Lower leg skin (tissue), 3 donors: ENCODE measurements around the gene SPG11.

ENCODE experiments used
- POLR2A ChIP-seq, 2 donors: fragments of 450-650 bp; IDR thresholded peaks; one replicate each; pipeline ENCODE4 v1.6.1; 2016 to 2017; ENCODE audit warnings: antibody characterized with exemption in 2 of 2, mild to moderate bottlenecking in 1 of 2, moderate library complexity in 1 of 2
- TF ChIP-seq, protein P1 (sequence below), 3 donors: fragments of 450-650 bp; IDR thresholded peaks; one replicate each; pipeline ENCODE4 v1.5.1; 2016; ENCODE audit warnings: antibody characterized with exemption in 3 of 3, mild to moderate bottlenecking in 3 of 3, moderate library complexity in 2 of 3

DNA sequence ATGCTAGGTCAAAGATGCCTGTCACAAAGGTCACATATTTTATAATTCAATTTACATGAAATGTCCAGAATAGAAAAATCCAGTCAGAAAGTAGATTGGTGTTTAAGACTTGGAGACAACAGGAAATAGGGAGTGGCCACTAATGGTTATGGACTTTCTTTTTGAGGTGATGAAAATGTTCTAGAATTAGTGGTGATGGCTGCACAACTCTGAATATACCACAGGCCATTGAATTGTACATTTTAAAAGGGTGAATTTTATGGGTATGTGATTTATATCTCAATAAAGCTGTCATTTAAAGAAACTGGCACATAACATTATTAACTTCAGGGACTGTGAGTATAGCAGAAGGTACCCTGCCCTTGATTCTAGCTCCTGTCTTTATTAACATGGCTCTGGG lies 15.8 kb downstream of the SPG11 start:
- TF ChIP-seq, protein P1, sequence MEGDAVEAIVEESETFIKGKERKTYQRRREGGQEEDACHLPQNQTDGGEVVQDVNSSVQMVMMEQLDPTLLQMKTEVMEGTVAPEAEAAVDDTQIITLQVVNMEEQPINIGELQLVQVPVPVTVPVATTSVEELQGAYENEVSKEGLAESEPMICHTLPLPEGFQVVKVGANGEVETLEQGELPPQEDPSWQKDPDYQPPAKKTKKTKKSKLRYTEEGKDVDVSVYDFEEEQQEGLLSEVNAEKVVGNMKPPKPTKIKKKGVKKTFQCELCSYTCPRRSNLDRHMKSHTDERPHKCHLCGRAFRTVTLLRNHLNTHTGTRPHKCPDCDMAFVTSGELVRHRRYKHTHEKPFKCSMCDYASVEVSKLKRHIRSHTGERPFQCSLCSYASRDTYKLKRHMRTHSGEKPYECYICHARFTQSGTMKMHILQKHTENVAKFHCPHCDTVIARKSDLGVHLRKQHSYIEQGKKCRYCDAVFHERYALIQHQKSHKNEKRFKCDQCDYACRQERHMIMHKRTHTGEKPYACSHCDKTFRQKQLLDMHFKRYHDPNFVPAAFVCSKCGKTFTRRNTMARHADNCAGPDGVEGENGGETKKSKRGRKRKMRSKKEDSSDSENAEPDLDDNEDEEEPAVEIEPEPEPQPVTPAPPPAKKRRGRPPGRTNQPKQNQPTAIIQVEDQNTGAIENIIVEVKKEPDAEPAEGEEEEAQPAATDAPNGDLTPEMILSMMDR (IDR thresholded peaks at IDR 0.05), result no peak
- no peak for TF ChIP-seq POLR2A (IDR thresholded peaks at IDR 0.05)
